Activated CD4-positive, alpha-beta T cell treated with anti-CD3 and anti-CD28 coated beads, Interleukin-2, Interleukin-6, amounts not matched to agents 100 ng/mL and 50 ng/mL, durations not matched to agents 16 hours and 8 hours (primary cell): ENCODE data around the gene SPIB.
"Not testable (repeated sequence)": the region's sequence is repeated elsewhere in the genome, so short reads cannot be mapped to it uniquely, and the experiment has no call there.

Experiments
- DNase-seq: peaks from one replicate; pipeline ENCODE4 v3.0.0-alpha.2; 2020

The SPIB gene

DNA sequence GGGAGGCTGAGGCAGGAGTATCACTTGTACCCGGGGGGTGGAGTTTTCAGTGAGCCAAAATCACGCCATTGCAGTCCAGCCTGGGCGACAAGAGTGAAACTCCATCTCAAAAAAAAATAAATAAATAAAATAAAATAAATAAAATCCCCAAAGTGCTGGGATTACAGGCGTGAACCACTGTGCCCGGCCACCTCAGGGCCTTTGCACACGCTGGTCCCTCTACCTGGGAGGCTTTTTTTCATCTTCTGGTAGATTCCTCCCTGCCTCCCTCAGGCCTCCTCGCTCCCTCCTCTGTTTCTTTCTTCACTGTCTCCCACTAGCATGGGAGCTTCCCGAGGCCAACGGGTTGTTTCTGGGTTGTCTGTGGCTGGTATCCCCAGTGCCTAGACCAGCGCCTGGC is 29.0 kb downstream of the SPIB start:
- DNase-seq = no peak

DNA sequence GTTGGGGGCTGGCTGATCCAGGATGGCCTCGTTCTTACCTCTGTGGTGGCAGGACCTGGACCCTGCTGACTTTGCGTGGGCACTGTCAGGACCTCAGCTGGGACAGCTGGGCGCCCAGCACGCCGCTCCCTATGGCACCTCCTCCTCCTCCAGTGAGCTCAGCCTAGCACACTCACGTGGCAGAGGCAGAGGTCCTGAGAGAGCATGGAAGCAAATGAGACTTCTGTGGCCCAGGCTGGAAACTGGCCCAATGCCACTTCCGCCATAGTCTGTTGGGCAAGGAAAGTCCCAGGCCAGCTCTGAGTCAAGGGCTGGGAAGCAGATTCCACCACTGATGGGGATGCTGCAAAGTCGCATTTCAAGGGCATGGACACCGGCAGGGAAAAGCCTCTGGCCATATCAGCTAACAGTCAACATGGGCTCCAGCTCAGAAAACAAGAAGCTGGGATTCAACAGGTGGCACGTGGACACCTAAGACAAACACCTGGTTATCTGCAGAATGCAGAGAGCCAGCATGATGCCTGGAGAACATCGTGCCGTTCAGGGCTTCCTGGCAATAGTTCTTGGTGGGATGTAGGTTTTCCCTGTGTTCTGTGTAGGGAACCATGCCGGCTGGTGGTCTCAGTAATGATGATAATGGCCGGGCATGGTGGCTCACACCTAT is 30.6 kb downstream of the SPIB start:
- no peak for DNase-seq

DNA sequence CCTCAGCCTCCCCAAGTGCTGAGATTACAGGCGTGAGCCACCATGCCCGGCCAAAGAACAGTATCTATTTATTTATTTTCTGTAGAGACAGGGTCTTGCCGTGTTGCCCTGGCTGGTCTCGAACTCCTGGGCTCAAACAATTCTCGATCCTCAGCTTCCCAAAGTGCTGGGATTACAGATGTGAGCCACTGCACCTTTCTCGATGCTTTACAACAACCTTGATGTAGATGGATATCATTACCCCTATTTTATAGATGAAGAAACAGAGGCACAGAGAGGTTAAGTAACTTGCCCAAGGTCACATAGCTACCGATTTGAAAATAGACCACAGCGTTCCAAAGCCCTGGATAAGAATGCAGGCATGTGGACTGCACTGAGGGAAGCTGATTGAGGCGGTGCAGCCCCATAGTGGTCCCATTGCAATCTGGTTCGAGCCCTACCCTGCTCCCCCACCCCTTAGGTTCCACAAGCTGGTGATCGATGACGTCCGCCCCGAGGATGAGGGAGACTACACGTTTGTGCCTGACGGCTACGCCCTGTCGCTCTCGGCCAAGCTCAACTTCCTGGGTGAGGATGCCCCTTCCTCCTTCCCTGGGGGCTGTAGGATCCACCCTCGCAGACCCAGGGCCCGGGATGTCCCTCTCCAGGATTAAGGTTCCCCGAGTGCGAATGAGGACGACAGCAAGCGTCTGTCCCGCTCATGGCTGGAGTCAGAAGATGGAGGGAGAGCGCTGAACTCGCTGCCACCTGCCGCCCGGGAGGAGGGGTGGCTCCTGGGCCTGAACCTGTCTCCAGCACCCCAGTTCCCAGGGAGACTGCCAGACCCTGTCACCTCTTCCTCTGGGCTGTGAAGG is 31.9 kb downstream of the SPIB start:
- DNase-seq = no peak

GRCh38 chr19:50451223-50451534 is 32.4 kb downstream of the SPIB start:
- DNase-seq = no peak

DNA sequence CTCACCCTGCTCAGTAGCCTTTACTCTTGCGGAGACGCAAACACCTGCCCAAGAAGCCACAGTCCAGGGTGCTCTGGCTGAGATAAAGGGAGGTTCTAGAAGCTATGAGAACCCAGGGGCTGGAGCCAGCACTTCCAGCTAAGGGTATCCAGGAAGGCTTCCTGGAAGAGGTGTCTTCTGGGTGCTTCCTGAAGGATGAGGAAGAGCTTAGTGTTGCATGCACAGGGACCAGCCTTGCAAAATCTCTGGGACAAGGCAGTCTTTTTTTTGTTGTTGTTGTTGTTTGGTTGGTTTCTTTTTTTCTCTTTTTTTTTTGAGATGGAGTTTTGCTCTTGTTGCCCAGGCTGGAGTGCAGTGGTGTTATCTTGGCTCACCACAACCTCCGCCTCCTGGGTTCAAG is 34.5 kb downstream of the SPIB start:
- no peak for DNase-seq

DNA sequence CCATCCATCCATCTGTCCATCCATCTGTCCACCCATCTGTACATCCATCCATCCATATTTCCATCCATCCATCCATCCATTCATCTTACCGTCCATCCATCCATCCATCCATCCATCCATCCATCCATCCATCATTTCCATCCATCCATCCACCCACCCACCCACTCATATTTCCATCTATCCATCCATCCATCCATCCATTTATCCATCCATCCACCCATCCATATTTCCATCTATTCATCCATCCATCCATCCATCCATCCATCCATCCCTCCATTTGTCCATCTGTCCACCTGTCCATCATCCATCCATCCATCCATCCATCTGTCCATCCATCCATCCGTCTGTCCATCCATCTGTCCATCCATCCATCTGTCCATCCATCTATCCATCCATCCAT is 37.3 kb downstream of the SPIB start:
- no peak for DNase-seq

DNA sequence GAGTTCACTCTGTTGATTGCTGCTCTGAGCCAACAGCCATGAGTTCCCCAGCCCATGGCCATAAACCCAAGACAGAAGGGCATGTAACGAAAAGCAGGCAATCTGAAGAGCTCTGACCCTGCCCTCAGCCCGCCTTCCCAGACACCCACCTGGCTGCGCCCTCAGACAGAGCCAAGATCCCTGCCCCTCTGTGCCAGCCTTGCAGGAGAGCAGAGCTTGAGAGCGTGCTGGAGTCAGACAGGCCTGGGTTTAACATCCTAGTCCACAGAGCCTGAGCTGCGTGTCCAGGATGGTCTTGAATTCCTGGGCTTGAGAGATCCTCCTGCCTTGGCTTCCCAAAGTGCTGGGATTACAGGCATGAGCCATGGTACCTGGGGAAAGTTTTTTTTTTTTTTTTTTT is 38.6 kb downstream of the SPIB start:
- no peak for DNase-seq

DNA sequence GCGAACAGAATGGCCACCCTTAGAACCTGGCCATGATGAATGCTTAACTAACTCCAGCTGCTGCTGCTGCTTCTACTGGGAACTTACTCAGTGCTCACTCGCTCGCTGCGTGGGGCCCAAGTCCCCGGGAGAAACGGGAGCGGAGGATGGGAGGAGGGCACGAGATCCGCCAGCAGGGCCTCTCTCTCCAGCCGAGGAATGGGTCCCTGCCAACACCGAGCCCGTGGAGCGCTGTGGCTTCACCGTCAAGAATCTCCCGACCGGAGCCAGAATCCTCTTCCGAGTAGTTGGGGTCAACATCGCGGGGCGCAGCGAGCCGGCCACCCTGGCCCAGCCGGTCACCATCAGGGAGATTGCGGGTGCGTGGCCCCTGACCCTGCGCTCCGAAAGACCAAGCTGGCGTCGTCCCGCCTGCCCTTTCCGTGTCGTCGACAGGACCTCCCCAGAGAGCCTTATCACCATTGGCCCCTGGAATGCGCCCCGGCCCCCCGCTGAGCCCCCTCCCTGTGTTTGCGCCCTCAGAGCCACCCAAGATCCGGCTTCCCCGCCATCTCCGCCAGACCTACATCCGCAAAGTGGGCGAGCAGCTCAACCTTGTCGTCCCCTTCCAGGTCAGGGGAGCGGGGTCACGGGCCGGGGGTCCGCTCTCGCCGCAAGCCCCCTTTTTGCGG is 39.8 kb downstream of the SPIB start:
- no peak for DNase-seq

- DNase-seq = no peak
These were observed 40.3 kb downstream of the SPIB start for GRCh38 chr19:50459067-50459456.

DNA sequence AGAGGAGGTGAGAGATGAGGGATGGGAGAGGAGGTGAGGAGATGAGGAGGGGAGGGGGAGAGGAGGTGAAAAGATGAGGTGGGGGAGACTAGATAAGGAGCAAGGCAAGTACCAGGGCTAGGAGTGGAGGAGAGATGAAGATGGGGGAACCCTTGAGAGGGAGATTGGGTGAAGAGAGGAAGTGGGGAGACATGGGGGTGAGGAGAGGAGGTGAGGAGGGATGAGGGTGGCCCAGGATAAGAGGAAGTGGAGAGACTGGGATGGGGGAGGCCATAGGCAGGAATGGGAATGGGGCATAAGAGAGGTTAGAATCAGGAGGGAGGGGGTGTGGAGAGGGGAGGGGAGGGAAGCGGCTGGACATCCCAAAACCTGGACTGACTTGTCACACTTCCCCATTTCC is 40.9 kb downstream of the SPIB start:
- DNase-seq = no peak

DNA sequence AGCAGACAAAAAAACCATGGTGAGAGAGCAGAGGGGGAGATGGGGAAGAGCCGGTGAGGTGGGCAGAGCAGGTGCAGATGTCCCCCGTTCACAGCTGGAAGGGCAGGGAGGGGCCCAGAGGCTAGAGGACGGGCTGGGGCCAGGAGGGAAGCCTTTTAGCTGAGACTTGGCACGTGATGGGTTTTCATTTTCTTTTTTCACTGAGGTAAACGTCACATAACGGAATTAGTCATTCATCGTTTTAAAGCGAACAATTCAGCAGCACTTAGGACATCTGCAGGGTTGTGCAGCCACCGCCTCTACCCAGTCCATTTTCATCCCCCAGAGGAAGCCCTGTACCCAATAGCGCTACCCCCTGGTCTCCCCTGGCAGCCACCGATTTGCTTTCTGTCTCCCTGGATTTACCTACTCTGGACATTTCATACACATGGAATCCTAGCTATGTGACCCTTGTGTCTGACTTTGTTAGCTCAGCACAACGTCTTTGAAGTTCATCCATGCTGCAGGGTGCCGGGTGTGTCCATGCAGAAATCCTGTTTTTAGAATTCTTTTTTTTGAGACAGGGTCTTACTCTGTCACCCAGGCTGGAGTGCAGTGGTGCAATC is 41.5 kb downstream of the SPIB start:
- DNase-seq = peak; percentile 67

DNA sequence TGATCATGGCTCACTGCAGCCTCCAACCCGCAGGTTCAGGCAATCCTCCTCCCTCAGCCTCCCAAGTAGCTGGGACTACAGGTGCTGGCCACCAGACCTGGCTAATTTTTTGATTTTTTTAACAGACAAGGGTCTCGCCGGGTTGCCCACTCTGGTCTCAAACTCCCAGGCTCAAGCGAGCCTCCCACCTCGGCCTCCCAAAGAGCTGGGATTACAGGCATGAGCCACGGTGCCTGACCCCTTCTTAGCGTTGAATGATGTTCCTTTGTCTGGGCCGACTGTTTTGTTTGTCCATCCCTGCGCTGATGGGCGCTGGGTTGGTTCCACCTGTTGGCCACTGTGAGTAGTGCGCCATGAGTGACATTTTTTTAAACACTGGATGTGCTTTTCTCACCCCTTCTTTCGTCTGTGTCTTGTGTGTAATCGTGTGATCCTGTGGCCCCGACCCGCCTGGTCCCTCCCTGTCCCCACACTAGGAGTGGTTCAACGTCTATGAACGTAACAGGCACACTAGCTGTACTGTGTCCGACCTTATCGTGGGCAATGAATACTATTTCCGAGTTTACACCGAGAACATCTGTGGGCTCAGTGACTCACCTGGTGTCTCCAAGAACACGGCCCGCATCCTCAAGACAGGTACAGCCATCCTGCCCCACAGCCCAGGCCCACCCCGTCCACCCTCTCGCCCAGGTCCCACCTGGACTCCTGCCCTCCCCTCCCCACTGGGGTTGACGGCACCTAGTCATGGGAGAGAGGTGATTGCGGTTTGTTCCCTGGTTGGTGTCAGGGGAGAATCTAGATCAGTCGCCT is 42.5 kb downstream of the SPIB start:
- DNase-seq = peak; percentile 81

- no peak for DNase-seq
These were observed 44.2 kb downstream of the SPIB start for GRCh38 chr19:50462970-50463369.

DNA sequence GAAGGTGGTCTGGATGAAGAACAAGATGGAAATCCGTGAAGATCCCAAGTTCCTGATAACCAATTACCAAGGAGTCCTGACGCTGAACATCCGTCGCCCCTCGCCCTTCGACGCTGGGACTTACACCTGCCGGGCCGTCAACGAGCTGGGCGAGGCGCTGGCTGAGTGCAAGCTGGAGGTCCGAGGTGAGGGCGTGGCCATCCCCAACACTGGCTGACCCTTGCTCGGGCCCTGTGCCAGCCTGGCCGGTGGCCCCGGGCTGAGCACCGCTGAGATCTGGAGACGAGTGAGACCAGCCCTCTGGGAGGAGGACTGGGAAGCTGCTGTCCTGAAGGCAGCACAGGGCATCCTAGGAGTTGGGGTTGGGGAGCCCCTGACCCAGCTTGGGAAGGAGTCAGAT is 45.6 kb downstream of the SPIB start:
- DNase-seq = no peak

GRCh38 chr19:50465000-50465399 is 46.3 kb downstream of the SPIB start:
- no peak for DNase-seq

DNA sequence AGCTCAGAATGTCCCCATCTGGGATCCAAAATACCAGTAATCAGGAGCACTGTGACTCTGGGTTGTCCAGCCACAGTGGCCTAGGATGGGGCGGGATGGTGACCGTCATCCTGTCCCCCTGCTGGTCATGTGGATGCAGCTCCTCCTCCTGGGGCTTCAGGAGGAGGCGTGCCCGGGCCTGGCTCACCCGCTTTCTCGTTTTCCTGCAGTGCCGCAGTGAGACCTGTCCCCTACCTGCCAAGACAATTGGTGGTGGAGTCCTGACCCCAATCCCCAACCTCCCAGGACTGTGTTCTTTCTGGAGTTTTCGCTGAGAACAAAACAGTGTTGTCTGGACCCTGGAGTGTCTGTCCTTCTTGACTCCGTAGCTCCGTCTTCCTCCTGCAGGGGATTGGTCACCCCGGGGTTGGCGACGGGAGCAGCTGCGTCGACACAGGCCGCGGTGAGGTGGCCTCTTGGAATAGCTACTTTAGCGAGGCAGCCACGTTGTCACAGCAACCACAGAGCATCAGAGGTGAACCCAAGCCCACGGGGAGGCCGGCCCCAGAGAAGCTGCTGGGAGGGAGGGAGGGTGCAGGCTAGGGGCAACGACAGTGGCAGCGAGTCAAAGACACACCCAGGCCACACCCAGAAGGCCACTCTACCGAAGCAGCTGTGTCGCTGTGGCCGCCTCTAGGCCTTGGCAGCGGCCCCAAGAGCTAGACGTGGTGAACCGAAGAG is 47.4 kb downstream of the SPIB start:
- DNase-seq = no peak

DNA sequence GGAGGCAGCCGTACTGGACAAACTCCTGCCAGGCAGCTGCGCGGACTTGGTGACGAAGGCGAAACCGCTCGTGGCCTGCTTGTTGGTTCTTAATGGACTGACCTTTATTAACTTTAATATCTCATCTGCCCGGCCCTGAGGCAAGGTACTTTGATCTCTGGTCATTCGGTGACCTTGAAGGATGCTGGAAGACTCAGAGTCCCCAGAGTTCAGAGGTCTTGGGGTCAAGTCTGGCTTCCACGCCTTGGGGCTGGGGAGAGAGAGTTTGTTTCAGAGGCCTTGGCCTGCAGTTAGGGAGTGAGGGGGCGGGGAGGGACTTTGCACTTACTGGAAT is 47.9 kb downstream of the SPIB start:
- DNase-seq = no peak

DNA sequence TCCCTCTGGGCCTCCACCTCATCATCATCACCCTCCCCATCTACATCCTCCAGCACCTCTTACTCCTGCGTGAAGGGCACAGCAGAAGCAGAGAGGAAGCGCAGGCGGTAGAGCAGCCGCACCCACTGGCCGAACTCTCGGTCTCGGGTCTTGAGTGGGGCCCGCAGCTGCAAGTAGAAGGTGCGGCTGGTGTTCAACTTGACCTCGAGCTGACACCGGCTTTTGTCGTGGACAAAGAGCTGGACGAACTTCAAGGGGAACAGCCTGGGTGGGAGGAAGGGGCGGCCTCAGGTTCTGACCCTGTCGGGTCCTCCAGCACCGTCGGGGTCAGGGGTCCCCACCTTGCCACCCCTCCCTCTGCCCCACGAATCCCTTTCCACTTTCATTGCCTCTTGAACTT is 48.8 kb downstream of the SPIB start:
- no peak for DNase-seq

GRCh38 chr19:50468818-50469217 is 50.1 kb downstream of the SPIB start:
- DNase-seq = no peak

DNA sequence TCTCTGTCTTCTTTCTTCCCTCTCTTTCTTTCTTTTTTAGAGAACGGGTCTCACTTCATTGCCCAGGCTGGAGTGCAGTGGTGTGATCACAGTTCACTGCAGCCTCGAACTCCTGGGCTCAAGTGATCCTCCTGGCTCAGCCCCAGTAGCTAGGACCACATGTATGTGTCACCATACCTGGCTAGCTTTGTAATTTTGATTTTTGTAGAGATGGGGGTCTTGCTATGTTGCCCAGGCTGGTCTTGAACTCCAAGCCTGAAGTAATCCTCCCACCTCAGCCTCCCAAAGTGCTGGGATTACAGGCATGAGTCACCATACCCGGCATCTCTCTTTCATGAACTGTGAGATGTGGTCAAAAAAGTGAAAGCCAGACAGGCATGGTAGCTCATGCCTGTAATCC is 54.6 kb downstream of the SPIB start:
- DNase-seq = not testable (repeated sequence)

GRCh38 chr19:50475101-50475568 is 56.4 kb downstream of the SPIB start:
- no peak for DNase-seq

DNA sequence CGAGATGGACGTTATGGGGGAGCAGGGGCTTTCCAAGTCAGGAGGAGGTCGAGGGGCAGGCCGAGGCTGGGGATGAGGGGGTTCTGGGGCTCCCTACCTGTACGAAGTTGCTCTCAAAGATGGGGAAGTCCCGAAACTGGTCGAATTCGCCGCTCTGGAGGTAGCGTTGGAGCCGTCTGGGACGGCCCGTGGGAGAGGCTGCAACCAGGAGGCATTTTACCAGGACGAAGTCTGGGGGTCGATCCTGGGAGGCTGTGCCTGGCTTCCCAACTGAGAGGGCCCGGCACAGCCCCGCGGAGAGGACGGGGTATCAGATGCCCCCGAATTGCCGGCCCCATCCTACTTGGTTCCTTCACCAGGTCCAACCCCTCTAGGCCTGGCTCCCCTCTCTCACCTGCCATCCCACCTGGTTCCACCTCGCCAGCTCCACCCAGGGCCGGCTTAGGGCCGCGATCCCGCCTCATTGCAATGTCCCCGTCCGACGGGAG is 57.0 kb downstream of the SPIB start:
- no peak for DNase-seq
